ENCODE results near the gene EME1. TPM values are rescaled to one million over a fixed set of nuclear protein-coding genes. Genes with fewer than 3 reads are reported as not detected.
"Not testable (repeated sequence)": the region's sequence is repeated elsewhere in the genome, so short reads cannot be mapped to it uniquely, and the experiment has no call there.

The EME1 gene
- polyA plus RNA-seq, 1 donor from 2014 or later: 5.4 TPM

DNA sequence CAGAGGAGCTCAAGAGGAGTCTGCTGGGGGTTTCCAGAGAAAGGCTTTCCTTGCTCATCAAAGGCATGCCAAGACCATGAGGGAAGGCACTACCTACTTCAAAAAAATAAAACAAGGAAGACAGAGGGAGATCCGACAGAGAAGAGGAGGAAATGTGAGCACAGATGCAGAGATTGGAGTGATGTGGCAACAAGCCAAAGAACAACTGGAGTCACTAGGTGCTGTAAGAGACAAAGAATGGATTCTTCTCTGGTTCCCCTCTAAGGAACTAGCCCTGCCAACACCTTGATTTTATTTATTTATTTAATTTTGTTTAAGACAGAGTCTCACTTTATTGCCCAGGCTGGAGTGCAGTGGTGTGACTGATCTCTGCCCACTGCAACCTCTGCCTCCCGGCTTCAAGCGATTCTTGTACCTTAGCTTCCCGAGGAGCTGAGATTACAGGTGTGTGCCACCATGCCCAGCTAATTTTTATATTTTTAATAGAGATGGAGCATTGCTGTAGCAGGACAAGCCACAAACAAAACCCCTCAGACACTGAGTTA is 39.2 kb downstream of the EME1 start:
- no peaks in the 10 kb centered on the region for H3K36me3 ChIP-seq (ENCODE audit: insufficient read depth, low read length)
- H3F3A ChIP-seq (ENCODE audit: insufficient read depth, low read length, poor library complexity, severe bottlenecking): no peaks in the 10 kb centered on the region
- no peak overlapping the region for H3K27ac ChIP-seq (ENCODE audit: low read length)
- H3K9me3 ChIP-seq (ENCODE audit: low read length): no peaks in the 10 kb centered on the region
- no peaks in the 10 kb centered on the region for H3K27me3 ChIP-seq (ENCODE audit: insufficient read depth, low read depth, low read length)
- no peak overlapping the region for H3K4me3 ChIP-seq (ENCODE audit: low read length)
- H3K9me2 ChIP-seq (ENCODE audit: insufficient read depth, low read length): no peaks in the 10 kb centered on the region
- no peak overlapping the region for H3K4me2 ChIP-seq (ENCODE audit: low read length)
- no peak for TF ChIP-seq CTCF (IDR thresholded peaks at IDR 0.05; ENCODE audit: poor library complexity, severe bottlenecking)
- no peak for TF ChIP-seq POLR2AphosphoS5 (IDR thresholded peaks at IDR 0.05)
- TF ChIP-seq TAF1 (IDR thresholded peaks at IDR 0.05; ENCODE audit: low read depth): no peak
- TF ChIP-seq EZH2 (IDR thresholded peaks at IDR 0.05; ENCODE audit: borderline replicate concordance, insufficient read depth, low read length, poor library complexity, severe bottlenecking): no peak
- no peak for TF ChIP-seq EP300 (conservative IDR thresholded peaks at IDR 0.05; ENCODE audit: poor library complexity, severe bottlenecking)
- TF ChIP-seq SMC3 (conservative IDR thresholded peaks at IDR 0.05; ENCODE audit: poor library complexity): no peak
- TF ChIP-seq MXI1 (conservative IDR thresholded peaks at IDR 0.05; ENCODE audit: poor library complexity, severe bottlenecking): no peak
- TF ChIP-seq RAD21 (conservative IDR thresholded peaks at IDR 0.05): no peak
- TF ChIP-seq REST (IDR thresholded peaks at IDR 0.05; ENCODE audit: borderline replicate concordance): no peak
- no peak overlapping the region for H2AFZ ChIP-seq (ENCODE audit: low read depth, low read length)
- H3K9ac ChIP-seq (ENCODE audit: low read length): no peak overlapping the region
- no peaks in the 10 kb centered on the region for H4K20me1 ChIP-seq (ENCODE audit: insufficient read depth)
- H3K79me2 ChIP-seq (replicated peaks; ENCODE audit: insufficient read depth, low read length): no peaks in the 10 kb centered on the region

GRCh38 chr17:50414808-50415207 is 41.8 kb downstream of the EME1 start:
- Histone ChIP-seq H3K9ac (ENCODE audit: low read length) (no peak overlapping the region), H3K79me2 (replicated peaks; ENCODE audit: insufficient read depth, low read length) (no peaks in the 10 kb centered on the region), H3K4me3 (ENCODE audit: low read length) (no peak overlapping the region), H3K9me3 (ENCODE audit: low read length) (no peaks in the 10 kb centered on the region), H3K9me2 (ENCODE audit: insufficient read depth, low read length) (no peaks in the 10 kb centered on the region), H3K36me3 (ENCODE audit: insufficient read depth, low read length) (no peaks in the 10 kb centered on the region), H3K4me2 (ENCODE audit: low read length) (no peak overlapping the region), H4K20me1 (ENCODE audit: insufficient read depth) (no peaks in the 10 kb centered on the region), H3F3A (ENCODE audit: insufficient read depth, low read length, poor library complexity, severe bottlenecking) (no peaks in the 10 kb centered on the region), H3K27me3 (ENCODE audit: insufficient read depth, low read depth, low read length) (no peaks in the 10 kb centered on the region), H2AFZ (ENCODE audit: low read depth, low read length) (no peak overlapping the region), H3K27ac (ENCODE audit: low read length) (no peak overlapping the region)
- no peak for TF ChIP-seq EZH2 (IDR thresholded peaks at IDR 0.05; ENCODE audit: borderline replicate concordance, insufficient read depth, low read length, poor library complexity, severe bottlenecking)
- TF ChIP-seq CTCF (IDR thresholded peaks at IDR 0.05; ENCODE audit: poor library complexity, severe bottlenecking): no peak
- no peak for TF ChIP-seq EP300 (conservative IDR thresholded peaks at IDR 0.05; ENCODE audit: poor library complexity, severe bottlenecking)
- no peak for TF ChIP-seq REST (IDR thresholded peaks at IDR 0.05; ENCODE audit: borderline replicate concordance)
- no peak for TF ChIP-seq MXI1 (conservative IDR thresholded peaks at IDR 0.05; ENCODE audit: poor library complexity, severe bottlenecking)
- no peak for TF ChIP-seq POLR2AphosphoS5 (IDR thresholded peaks at IDR 0.05)
- TF ChIP-seq RAD21 (conservative IDR thresholded peaks at IDR 0.05): no peak
- no peak for TF ChIP-seq TAF1 (IDR thresholded peaks at IDR 0.05; ENCODE audit: low read depth)
- TF ChIP-seq SMC3 (conservative IDR thresholded peaks at IDR 0.05; ENCODE audit: poor library complexity): no peak

DNA sequence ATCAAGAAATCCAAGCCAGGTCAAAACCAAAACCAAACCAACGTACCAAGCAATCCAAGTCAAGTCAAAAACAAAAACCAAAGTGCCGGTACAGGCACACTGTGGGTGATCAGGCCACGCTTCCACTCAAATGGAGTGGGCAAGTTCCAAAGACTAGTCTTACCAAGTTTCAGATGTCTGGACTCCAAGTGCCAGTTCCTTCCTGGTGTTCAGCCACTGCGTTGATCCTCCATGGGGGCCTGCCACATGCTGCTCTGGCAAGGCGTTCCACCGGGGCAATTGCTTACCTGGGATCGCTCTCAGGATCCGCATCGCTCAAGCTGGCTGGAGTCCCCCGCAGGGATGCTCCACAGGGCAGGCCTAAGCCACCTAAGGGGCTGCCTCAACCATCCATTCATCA is 46.5 kb downstream of the EME1 start:
- not testable (repeated sequence) for H3K36me3 ChIP-seq (ENCODE audit: insufficient read depth, low read length); H3K9ac ChIP-seq (ENCODE audit: low read length); H3K4me3 ChIP-seq (ENCODE audit: low read length); H3K9me2 ChIP-seq (ENCODE audit: insufficient read depth, low read length); H3K4me2 ChIP-seq (ENCODE audit: low read length); H2AFZ ChIP-seq (ENCODE audit: low read depth, low read length); H3K9me3 ChIP-seq (ENCODE audit: low read length); H3K27ac ChIP-seq (ENCODE audit: low read length); H3F3A ChIP-seq (ENCODE audit: insufficient read depth, low read length, poor library complexity, severe bottlenecking); H4K20me1 ChIP-seq (ENCODE audit: insufficient read depth); H3K27me3 ChIP-seq (ENCODE audit: insufficient read depth, low read depth, low read length); H3K79me2 ChIP-seq (replicated peaks; ENCODE audit: insufficient read depth, low read length)

All from neural cell (in vitro differentiated cells).